Embryonic facial prominence (tissue), 1 donor: ENCODE measurements around the gene DHCR7.

Source experiments
- DNase-seq: peaks from one replicate; pipeline ENCODE4 v3.0.0-alpha.2; 2016; ENCODE audit errors: extremely low spot score

The DHCR7 gene

DNA sequence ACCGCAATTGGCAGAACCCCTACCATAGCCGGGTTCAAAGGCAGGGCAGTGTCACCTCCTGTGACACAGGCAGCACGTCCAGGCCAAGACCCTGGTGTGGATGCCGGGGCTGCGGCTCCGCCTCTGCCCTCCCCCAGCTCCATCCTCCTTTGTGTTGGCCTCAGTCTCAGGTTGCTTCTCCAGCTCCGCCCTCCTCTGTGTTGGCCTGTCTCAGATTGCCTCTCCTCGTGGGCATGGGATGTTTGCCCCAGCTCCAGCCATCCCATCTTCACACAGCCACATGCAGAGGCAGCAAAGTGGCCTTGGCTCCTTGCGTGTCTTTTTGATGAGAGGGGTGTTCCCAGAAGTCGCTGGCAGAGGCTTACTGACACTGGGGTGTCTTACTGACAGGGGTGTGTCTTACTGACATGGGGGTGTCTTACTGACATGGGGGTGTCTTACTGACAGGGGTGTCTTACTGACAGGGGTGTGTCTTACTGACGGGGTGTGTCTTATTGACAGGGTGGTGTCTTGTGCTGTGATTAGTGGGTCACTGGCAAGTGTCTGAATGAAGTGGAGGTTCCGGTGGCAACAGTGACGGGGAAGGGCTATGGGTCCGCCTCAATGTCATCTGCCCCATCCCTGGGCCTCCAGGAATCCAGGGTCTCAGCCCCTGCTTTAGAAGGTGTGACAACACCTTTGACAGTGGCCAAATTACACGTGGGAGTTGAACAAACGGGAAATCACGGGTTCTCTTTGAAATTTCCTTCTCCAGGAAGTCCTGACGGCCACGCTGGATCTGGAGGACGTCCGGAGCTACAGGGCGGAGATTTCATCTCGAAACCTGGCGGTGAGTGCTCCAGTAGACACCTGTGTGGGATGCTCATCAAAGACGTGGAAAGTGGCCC lies 29.7 kb upstream of the DHCR7 start:
- no peak for DNase-seq

- no peak for DNase-seq
These were observed 28.9 kb upstream of the DHCR7 start for GRCh38 chr11:71476926-71477640.

GRCh38 chr11:71476031-71476430 lies 27.8 kb upstream of the DHCR7 start:
- no peak for DNase-seq

DNA sequence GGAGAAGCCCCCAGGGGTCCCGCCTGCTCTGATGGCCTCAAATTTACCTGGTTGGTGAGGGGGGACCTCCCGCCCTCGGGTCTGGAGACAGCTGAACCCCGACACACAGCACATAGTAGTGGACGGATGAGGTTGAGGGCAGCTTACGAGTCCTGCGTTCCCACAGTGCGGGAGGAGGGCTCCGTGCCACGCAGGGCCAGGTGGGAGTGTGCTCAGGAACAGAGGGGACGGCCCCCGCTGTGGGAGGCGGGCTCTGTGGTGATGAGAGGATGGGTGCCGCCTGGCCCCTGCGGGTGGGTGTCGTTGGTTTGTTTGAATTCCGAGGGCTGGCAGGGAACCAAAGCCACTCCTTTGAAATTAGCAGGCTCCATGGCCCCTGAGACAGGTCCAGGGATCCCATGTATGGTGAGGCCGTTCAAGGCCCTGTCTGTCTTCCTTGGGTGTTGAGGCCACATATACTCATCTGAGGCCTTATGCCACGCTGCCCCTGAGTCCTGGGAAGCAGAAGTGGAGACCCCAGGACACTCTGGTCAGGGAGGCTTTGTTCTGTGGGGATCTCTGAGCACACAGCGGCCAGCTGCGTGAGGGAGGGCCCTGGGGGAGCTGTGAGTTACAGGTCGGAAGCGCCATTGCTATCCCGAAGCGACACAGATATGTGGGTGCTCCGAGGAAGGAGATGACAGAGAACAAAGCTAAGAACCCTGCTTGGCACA lies 26.7 kb upstream of the DHCR7 start:
- DNase-seq: no peak

- no peak for DNase-seq
These were observed 26.1 kb upstream of the DHCR7 start for GRCh38 chr11:71474141-71474770.

GRCh38 chr11:71473793-71474080 lies 25.5 kb upstream of the DHCR7 start:
- DNase-seq: no peak

DNA sequence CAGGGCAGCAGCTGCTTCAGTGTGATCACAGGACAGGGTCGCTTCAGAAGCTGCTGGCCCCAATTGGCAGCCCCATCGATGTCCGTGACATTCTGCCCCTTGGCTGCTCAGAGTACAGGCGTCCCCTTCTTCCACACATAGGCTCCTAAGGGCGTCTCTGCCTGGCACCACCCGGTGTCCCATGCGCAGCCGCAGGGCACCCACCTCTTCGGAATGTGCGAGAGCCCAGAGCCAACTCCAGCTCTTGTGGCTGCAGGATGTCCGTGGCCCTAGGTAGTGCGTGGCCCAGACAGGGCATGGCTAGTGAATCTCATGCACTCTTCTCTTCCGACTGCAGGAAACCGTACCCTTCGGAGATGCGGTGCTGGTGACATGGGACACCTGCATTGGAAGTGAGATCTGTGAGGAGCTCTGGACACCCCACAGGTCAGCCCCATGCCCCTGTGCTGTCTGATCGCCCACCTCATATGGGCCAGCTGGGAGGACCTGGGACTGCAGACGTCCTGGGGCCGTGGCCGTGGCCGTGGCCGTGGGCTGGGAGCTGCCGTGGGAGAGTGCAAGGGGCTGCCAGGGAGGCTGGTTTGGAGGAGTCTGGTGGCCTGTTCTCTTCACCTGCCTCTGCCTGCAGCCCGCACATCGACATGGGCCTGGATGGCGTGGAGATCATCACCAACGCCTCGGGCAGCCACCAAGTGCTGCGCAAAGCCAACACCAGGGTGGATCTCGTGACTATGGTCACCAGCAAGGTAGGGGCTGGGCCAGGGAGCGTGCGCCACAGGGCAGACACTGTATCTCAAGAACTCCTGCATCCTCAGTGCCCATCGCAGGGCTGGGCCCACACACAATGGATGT lies 25.0 kb upstream of the DHCR7 start:
- DNase-seq: no peak

DNA sequence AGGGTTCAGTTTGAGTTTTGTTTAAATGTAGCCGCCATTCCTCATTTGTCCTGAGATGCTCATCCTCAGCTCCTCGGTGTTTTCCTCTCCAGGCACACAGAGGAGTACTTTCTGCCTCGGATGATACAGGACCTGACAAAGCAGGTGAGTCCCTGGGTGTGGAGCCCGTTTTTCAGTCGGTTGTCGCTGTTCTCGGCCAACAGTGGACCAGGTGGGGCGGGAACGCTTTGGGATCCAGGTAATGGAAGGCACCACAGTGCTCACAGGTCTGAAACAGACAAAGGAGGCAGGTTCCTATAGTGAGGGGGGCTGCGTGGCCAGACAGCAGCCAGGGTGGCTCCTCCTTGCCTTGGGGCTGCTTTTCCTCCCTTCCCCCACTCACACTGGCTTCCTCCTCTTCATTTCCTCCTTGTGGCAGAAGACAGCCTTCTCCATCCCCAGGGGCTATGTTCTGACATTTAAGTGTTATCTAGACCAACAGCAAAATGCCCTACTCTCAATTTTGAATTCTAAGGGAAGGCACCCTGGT lies 24.2 kb upstream of the DHCR7 start:
- no peak for DNase-seq

DNA sequence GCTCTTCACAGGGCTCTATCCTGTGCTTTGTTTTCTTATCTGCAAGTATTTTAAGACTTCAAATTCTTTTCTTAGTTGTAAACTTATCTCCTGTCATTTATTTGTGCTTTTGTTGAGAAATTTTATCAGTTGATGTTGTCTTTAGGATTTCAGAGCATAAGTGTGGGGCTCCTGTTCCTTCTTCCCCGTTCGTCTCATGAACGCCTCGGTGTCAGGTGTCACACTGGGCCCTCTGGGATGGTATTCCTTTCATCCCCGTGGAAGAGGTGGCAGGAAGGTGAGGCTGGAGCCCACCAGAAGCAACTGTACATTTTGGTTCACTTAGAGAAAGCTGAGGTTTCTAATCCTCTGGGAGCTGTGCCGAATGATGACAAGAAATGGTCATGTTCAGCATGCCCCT lies 22.8 kb upstream of the DHCR7 start:
- DNase-seq: no peak

DNA sequence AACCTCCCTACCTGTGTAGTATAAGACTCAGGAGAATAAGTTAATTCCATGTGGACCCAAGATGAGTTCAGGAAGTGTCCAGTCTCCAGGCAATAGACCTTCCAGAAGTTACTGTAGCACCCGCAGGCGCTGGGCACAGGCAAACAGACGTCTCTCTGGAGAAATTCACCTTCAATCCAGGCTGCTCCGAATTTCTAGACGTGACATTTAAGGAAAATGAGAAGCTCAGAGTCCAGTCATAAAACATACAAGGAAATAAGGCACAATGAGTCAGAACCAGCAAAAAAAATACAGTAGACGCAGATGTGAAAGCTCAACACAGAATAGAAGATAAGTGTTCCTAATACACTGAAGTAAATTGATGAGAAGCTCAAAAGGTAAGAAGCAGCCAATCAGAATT lies 19.0 kb upstream of the DHCR7 start:
- no peak for DNase-seq

- no peak for DNase-seq
These were observed 18.2 kb upstream of the DHCR7 start for GRCh38 chr11:71466358-71466757.

DNA sequence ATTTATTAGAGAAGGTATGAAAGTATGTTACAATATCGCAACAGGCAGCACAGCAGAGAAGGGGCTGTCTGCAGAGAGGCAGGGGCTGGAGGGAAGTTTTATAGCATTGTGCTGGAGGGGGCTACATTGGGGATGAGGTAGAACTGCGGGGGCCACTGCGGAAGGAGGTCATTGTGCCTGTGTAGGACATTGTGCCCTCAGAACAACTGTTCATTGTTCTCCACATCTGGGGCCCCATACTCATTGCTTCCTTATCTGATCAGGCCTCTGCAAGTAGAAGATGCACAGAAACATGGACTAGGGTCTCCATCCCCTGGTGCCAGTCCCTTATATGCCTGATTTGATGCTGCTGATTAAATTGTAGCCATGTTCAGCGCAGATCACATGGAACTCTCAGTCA lies 16.9 kb upstream of the DHCR7 start:
- DNase-seq: no peak

DNA sequence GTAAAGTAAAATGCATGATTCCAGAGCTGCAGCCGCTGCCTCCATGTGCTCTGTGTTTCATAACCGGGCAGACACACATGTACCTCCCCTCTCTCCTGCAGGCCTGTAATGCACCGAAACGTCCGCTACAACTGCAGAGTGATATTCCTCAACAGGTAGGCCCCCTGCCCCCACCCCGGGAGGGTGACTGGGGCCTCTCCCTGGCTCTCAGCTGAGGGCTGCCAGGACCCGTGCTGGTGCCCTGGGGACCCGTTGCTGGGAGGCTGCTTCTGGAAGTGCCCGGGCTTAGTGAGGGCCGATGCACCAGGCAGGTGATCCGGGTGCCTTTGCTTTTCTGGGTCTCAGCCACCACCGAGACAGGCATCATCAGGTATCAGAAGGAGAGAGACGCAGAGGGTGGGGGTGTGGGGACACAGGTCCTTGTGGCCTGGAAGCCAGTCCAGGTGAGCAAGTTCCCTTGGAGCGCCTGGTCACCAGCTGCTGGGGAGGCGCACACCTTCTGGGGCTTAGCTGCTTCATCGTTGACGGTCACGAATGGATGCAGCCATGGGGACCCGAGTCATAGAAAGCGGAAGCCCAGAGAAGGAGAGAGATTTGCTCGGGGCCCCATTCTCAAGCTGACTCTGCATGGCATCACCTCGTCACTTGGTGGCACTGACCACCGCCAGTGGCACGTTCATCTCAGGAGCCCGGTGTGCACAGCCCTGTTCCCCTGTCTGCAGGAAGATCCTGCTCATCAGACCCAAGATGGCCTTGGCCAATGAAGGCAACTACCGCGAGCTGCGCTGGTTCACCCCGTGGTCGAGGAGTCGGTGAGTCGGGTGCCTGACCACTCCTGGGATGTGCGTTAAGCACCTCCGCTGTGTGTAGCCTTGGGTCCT lies 15.4 kb upstream of the DHCR7 start:
- no peak for DNase-seq

- no peak for DNase-seq
These were observed 14.5 kb upstream of the DHCR7 start for GRCh38 chr11:71462726-71463125.

DNA sequence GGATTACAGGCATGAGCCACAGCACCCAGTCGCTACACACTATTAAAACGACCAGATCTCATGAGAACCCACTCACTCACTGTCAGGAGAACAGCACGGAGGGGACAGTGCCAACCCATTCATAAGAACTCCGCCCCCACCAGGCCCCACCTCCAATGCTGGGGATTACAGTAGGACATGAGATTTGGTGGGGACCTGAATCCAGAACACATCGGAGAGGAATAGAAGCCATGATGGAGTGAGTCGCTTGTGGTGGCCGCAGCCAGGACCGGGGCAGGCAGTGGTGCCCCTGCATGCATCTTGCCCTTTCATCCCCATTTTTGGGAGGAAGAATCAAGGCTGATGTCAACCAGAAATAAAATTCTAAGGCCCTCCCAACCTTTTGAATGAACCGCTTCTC lies 13.5 kb upstream of the DHCR7 start:
- DNase-seq: no peak

DNA sequence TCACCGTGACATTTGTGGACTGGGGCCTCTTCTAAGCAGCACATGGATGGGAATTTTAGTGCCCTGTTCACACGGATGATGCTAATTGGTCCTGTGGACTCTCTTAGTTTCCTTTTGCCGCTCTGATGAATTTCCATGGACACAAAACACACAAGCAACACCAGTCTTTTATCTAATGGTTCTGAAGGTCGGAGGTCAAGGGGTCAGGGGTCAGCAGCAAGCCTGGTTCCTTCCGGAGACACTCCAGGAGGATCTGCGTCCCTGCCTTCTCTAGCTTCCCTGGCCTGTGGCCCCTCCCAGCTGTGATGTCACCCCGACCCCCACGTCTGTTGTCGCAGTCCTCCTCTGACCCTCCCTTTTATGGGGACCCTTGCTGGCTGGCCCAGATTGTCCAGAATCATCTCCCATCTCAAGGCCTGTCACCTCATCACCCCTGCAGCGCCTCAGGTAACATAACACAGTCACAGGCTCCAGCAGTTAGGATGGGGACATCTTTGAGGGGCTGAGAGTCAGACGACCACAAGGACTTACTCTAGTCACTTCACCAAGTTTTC lies 11.7 kb upstream of the DHCR7 start:
- DNase-seq: no peak

- no peak for DNase-seq
These were observed 11.0 kb upstream of the DHCR7 start for GRCh38 chr11:71459076-71459766.

DNA sequence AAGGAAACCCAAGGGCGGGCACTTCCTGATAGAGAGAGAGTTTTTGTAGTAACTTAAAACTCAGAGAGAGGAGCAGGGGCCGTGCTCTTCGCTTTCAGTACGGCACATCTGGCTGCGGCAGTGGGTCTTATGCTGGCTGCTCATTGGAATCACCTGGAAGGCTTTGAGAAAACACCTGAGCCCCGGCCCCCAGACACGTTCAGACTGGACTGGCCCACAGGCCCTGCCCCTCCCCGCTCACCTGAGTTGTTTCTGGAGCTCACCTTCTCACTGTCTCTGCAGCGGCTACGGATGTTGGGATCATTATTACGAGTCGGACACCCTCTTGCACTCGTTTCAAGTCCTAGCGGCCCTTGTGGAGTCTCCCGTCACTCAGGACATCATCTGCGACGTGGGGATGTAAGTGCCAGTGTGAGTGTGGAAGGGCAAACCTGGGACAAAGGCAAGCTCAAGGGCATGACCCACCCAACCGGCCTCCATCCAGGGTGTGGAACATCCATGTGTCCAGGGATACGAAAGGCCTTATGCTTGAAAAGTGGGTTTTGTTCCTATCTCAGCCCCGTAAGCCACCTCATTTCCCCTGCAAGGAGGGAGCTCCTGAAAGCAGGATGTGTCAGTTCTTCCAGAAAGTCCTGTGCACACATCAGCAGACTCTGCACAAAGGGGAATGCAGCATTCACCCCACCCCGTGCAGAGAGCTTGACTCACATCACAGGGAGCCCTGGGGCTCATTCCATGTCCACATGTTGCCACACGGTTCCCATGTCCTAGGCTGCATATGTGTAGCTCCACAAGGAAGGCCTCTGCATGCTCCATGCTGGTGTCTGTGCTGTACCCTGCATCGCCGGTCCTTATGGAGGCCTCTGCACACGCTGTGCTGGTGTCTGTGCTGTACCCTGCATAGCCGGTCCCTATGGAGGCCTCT lies 10.2 kb upstream of the DHCR7 start:
- no peak for DNase-seq
